Omental fat pad (tissue), 4 donors: ENCODE measurements around the gene IL6R. TPM values are rescaled to one million over a fixed set of nuclear protein-coding genes. Genes with fewer than 3 reads are reported as not detected.

Experiments used
- ATAC-seq: fragments of 150-250 bp; one replicate; pipeline ENCODE4 v1.9.1; 2016; ENCODE audit warnings: mild to moderate bottlenecking, moderate library complexity; ENCODE audit not compliant: low FRiP score
- DNase-seq: peaks from one replicate; pipeline ENCODE4 v3.0.0-alpha.2; 2019; ENCODE audit warnings: low spot score
- total RNA-seq, 4 donors: library from RNA; depleted of rRNA; stranded (reverse); fragments of >200 nt; gene quantifications; one replicate each; pipeline ENCODE4 v1.1.0, GENCODE V29; 2016
- TF ChIP-seq, protein P1 (sequence below), 3 donors: fragments of 450-650 bp; IDR thresholded peaks; one replicate each; pipeline ENCODE4 v1.5.1; 2016 to 2017; ENCODE audit warnings: antibody characterized with exemption in 3 of 3, mild to moderate bottlenecking in 3 of 3, moderate library complexity in 2 of 3

Gene IL6R
- total RNA-seq, 4 donors from 2014 or later, result 41.1 to 98.1 (median 62.5) TPM

DNA sequence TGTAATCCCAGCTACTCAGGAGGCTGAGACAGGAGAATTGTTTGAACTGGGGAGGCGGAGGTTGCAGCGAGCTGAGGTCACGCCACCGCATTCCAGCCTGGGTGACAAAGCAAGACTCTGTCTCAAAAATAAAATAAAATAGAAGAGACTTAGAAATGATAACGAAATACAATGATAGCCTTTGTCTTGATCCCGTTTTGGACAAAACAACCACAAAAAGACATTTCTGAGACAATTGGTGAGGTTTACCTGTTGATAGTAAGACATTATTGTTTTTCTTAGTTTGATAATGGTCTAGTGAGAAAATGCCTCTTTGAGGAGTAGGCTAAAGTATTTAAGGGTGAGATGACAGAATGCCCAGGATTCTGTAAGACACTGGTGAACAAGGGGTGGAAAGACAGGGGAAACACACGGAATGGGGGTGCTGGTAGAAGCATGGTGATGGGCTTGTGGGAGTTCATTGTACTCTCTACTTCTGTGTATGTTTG, 109.0 kb downstream of the IL6R start:
- TF ChIP-seq, protein P1, sequence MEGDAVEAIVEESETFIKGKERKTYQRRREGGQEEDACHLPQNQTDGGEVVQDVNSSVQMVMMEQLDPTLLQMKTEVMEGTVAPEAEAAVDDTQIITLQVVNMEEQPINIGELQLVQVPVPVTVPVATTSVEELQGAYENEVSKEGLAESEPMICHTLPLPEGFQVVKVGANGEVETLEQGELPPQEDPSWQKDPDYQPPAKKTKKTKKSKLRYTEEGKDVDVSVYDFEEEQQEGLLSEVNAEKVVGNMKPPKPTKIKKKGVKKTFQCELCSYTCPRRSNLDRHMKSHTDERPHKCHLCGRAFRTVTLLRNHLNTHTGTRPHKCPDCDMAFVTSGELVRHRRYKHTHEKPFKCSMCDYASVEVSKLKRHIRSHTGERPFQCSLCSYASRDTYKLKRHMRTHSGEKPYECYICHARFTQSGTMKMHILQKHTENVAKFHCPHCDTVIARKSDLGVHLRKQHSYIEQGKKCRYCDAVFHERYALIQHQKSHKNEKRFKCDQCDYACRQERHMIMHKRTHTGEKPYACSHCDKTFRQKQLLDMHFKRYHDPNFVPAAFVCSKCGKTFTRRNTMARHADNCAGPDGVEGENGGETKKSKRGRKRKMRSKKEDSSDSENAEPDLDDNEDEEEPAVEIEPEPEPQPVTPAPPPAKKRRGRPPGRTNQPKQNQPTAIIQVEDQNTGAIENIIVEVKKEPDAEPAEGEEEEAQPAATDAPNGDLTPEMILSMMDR (IDR thresholded peaks at IDR 0.05), result no peak
- no peak for ATAC-seq
- DNase-seq, result no peak

DNA sequence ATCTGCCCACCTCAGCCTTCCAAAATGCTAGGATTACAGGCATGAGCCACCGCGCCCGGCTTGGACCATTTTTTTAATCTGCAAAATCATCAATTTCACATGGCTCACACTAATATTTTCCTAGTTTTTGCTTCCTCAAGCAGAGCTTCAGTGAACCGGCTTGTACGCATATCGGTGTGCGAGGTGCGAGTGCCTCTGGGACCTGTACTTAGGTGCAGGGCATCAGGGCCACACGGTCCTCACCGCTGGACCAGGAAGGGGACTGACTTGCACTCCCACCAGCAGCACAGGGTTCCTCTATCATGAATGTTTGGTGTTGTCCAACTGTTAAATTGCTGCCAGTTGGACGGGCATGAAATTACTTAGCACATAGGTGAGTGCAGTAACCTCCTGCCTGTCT, 112.5 kb downstream of the IL6R start:
- DNase-seq (no peak), ATAC-seq (no peak)
- TF ChIP-seq, protein P1 (IDR thresholded peaks at IDR 0.05), result no peak

Other genes with a start within 250 kb of the IL6R start
- 100 to 1,000 TPM; 285 to 611 (median 352) TPM for gene TPM3, start 213.2 kb upstream of the IL6R start, total RNA-seq
- not detected for gene CFAP141, start 199.0 kb upstream of the IL6R start, total RNA-seq
- 10 to 100 TPM; 51.9 to 92.1 (median 73.6) TPM for gene UBAP2L, start 184.4 kb upstream of the IL6R start, total RNA-seq
- 100 to 1,000 TPM in 3 of 4 donors, 10 to 100 TPM in 1; 64.4 to 114 (median 103) TPM for gene HAX1, start 132.7 kb upstream of the IL6R start, total RNA-seq
- gene AQP10, start 84.2 kb upstream of the IL6R start, total RNA-seq, result under 1 TPM in 2 of 4 donors, not detected in 2; 0.25 to 0.37 TPM
- 10 to 100 TPM; 41.6 to 78.3 (median 51.0) TPM for gene ATP8B2, start 79.8 kb upstream of the IL6R start, total RNA-seq
- 10 to 100 TPM in 1 of 4 donors, 1 to 10 TPM in 3; 6.4 to 15.3 (median 7.7) TPM for gene TDRD10, start 96.9 kb downstream of the IL6R start, total RNA-seq
- 10 to 100 TPM; 15.6 to 77.9 (median 25.4) TPM for gene SHE, start 97.1 kb downstream of the IL6R start, total RNA-seq
- gene UBE2Q1, start 153.3 kb downstream of the IL6R start, total RNA-seq, result 10 to 100 TPM; 25.6 to 37.1 (median 31.9) TPM
- under 1 TPM in 3 of 4 donors, not detected in 1; 0.09 to 0.50 (median 0.12) TPM for gene CHRNB2, start 162.4 kb downstream of the IL6R start, total RNA-seq
- gene ADAR, start 202.8 kb downstream of the IL6R start, total RNA-seq, result 100 to 1,000 TPM in 2 of 4 donors, 10 to 100 TPM in 2; 67.9 to 139 (median 100) TPM